H1 (cell line): Measurements from ENCODE around the gene NPC1L1. TPM values are rescaled to one million over a fixed set of nuclear protein-coding genes. Genes with fewer than 3 reads are reported as not detected.

ENCODE experiments used
- ASH2L ChIP-seq: fragments of 200-600, 300-600 bp; sonication (generic); IDR thresholded peaks from one replicate; pipeline ENCODE4 v1.7.1; 2017; ENCODE audit warnings: low read length
- EP300 ChIP-seq, 2 experiments: IDR thresholded peaks; 1 replicate in 1 of 2; 2 replicates in 1 of 2; pipeline ENCODE4 v1.6.1; 2011 to 2012; ENCODE audit warnings: low read depth in 2 of 2, low read length in 2 of 2, mild to moderate bottlenecking in 2 of 2, borderline replicate concordance in 1 of 2, inconsistent platforms in 1 of 2, moderate library complexity in 1 of 2
- KDM4A ChIP-seq: IDR thresholded peaks from one replicate; pipeline ENCODE4 v1.7.1; 2012; ENCODE audit warnings: low read depth, mild to moderate bottlenecking, moderate library complexity, low read length, inconsistent platforms; ENCODE audit not compliant: severe bottlenecking
- PHF8 ChIP-seq: fragments of 200-600 bp; sonication (generic); conservative IDR thresholded peaks from 2 replicates; pipeline ENCODE4 v1.7.1; 2012; ENCODE audit warnings: low read depth, mild to moderate bottlenecking, inconsistent platforms, low read length, moderate library complexity
- RAD21 ChIP-seq, 2 experiments: IDR thresholded peaks in 1 of 2; conservative IDR thresholded peaks in 1 of 2; 2 replicates each; pipeline ENCODE4 v1.6.1; 2011; ENCODE audit warnings: low read depth in 2 of 2, low read length in 2 of 2, improper control_type of control experiment in 1 of 2, inconsistent platforms in 1 of 2, mild to moderate bottlenecking in 1 of 2, moderate library complexity in 1 of 2
- RFX5 ChIP-seq: IDR thresholded peaks from 2 replicates; pipeline ENCODE4 v1.6.1; 2011; ENCODE audit warnings: low read depth, low read length, improper control_type of control experiment, borderline replicate concordance
- RXRA ChIP-seq: IDR thresholded peaks from 2 replicates; pipeline ENCODE4 v1.6.1; 2011; ENCODE audit warnings: low read depth, mild to moderate bottlenecking, low read length, moderate library complexity; ENCODE audit not compliant: insufficient read depth
- SAP30 ChIP-seq: fragments of 300-600 bp; sonication (generic); IDR thresholded peaks from 2 replicates; pipeline ENCODE4 v1.7.1; 2012; ENCODE audit warnings: low read length, moderate library complexity, mild to moderate bottlenecking, inconsistent platforms; ENCODE audit not compliant: insufficient read depth, insufficient replicate concordance
- TBP ChIP-seq: IDR thresholded peaks from 2 replicates; pipeline ENCODE4 v1.6.1; 2011; ENCODE audit warnings: low read depth, low read length, improper control_type of control experiment
- polyA plus RNA-seq, 7 experiments: library from polyadenylated mRNA; depleted of rRNA in 3 of 7; stranded (reverse) in 5 of 7; unstranded in 2 of 7; fragments of >200 nt in 5 of 7; fragments of 200-250 nt in 2 of 7; gene quantifications; 1 replicate in 5 of 7; 2 replicates in 1 of 7; 4 replicates in 1 of 7; pipeline versions ENCODE4 v1.2.1 to v1.2.3, GENCODE V29; 2011 to 2013; ENCODE audit warnings: missing spikeins in 2 of 7, mixed read lengths in 2 of 7
- total RNA-seq: library from RNA; stranded (reverse); fragmentation: NEBNext Ultra II Directional; extraction: Animal tissue kit (Norgen Biotek cat#: 25700); gene quantifications from 2 replicates; pipeline ENCODE4 v1.2.1, GENCODE V29; 2021
- TF ChIP-seq, protein P1 (sequence below): fragments of 300-600 bp; sonication (generic); IDR thresholded peaks from 2 replicates; pipeline ENCODE4 v1.7.1; 2012; ENCODE audit warnings: low read length, moderate library complexity, mild to moderate bottlenecking, inconsistent platforms; ENCODE audit not compliant: insufficient replicate concordance

Gene NPC1L1
- total and polyA plus RNA-seq, 2 of the 8 experiments (the other 6 are each of a cell fraction or from before 2014, with no cell fraction given), result 0.06 to 0.21 TPM

DNA sequence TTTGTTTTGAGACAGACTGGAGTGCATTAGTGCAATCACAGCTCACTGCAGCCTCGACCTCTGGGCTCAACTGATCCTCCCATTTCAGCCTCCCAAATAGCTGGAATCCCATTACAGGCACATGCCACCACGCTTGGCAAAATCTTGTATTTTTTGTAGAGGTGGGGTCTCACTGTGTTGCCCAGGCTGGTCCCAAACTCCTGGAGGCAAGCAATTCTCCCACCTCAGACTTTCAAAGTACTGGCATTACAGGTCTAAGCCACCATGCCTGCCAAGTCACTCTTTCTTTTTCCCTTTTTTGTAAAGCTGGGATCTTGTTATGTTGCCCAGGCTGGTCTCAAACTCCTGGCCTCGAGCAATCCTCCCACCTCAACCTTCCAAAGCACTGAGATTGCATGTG, 8.3 kb upstream of the NPC1L1 start (continued):
- TF ChIP-seq, protein P1, sequence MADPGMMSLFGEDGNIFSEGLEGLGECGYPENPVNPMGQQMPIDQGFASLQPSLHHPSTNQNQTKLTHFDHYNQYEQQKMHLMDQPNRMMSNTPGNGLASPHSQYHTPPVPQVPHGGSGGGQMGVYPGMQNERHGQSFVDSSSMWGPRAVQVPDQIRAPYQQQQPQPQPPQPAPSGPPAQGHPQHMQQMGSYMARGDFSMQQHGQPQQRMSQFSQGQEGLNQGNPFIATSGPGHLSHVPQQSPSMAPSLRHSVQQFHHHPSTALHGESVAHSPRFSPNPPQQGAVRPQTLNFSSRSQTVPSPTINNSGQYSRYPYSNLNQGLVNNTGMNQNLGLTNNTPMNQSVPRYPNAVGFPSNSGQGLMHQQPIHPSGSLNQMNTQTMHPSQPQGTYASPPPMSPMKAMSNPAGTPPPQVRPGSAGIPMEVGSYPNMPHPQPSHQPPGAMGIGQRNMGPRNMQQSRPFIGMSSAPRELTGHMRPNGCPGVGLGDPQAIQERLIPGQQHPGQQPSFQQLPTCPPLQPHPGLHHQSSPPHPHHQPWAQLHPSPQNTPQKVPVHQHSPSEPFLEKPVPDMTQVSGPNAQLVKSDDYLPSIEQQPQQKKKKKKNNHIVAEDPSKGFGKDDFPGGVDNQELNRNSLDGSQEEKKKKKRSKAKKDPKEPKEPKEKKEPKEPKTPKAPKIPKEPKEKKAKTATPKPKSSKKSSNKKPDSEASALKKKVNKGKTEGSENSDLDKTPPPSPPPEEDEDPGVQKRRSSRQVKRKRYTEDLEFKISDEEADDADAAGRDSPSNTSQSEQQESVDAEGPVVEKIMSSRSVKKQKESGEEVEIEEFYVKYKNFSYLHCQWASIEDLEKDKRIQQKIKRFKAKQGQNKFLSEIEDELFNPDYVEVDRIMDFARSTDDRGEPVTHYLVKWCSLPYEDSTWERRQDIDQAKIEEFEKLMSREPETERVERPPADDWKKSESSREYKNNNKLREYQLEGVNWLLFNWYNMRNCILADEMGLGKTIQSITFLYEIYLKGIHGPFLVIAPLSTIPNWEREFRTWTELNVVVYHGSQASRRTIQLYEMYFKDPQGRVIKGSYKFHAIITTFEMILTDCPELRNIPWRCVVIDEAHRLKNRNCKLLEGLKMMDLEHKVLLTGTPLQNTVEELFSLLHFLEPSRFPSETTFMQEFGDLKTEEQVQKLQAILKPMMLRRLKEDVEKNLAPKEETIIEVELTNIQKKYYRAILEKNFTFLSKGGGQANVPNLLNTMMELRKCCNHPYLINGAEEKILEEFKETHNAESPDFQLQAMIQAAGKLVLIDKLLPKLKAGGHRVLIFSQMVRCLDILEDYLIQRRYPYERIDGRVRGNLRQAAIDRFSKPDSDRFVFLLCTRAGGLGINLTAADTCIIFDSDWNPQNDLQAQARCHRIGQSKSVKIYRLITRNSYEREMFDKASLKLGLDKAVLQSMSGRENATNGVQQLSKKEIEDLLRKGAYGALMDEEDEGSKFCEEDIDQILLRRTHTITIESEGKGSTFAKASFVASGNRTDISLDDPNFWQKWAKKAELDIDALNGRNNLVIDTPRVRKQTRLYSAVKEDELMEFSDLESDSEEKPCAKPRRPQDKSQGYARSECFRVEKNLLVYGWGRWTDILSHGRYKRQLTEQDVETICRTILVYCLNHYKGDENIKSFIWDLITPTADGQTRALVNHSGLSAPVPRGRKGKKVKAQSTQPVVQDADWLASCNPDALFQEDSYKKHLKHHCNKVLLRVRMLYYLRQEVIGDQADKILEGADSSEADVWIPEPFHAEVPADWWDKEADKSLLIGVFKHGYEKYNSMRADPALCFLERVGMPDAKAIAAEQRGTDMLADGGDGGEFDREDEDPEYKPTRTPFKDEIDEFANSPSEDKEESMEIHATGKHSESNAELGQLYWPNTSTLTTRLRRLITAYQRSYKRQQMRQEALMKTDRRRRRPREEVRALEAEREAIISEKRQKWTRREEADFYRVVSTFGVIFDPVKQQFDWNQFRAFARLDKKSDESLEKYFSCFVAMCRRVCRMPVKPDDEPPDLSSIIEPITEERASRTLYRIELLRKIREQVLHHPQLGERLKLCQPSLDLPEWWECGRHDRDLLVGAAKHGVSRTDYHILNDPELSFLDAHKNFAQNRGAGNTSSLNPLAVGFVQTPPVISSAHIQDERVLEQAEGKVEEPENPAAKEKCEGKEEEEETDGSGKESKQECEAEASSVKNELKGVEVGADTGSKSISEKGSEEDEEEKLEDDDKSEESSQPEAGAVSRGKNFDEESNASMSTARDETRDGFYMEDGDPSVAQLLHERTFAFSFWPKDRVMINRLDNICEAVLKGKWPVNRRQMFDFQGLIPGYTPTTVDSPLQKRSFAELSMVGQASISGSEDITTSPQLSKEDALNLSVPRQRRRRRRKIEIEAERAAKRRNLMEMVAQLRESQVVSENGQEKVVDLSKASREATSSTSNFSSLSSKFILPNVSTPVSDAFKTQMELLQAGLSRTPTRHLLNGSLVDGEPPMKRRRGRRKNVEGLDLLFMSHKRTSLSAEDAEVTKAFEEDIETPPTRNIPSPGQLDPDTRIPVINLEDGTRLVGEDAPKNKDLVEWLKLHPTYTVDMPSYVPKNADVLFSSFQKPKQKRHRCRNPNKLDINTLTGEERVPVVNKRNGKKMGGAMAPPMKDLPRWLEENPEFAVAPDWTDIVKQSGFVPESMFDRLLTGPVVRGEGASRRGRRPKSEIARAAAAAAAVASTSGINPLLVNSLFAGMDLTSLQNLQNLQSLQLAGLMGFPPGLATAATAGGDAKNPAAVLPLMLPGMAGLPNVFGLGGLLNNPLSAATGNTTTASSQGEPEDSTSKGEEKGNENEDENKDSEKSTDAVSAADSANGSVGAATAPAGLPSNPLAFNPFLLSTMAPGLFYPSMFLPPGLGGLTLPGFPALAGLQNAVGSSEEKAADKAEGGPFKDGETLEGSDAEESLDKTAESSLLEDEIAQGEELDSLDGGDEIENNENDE, result no peak
- TF ChIP-seq TBP (no peak), KDM4A (no peak), SAP30 (no peak), RAD21 (IDR thresholded peaks at IDR 0.05 in 1 of 2, conservative IDR thresholded peaks at IDR 0.05 in 1 of 2; ENCODE audit: low read depth in 2 of 2, low read length in 2 of 2) (no peak), RXRA (no peak), EP300 (IDR thresholded peaks at IDR 0.05; ENCODE audit: borderline replicate concordance in 1 of 2, low read depth in 2 of 2, low read length in 2 of 2) (no peak), RFX5 (no peak), ASH2L (no peak), PHF8 (no peak)
